ENCODE results near the gene NUP133. TPM values are rescaled to one million over a fixed set of nuclear protein-coding genes. Genes with fewer than 3 reads are reported as not detected.
"Not testable (repeated sequence)": the region's sequence is repeated elsewhere in the genome, so short reads cannot be mapped to it uniquely, and the experiment has no call there.

The NUP133 gene
- total and polyA plus RNA-seq, 2 donors (not counting 1 experiment from before 2014, with no cell fraction given) = 10.5 to 50.5 TPM

DNA sequence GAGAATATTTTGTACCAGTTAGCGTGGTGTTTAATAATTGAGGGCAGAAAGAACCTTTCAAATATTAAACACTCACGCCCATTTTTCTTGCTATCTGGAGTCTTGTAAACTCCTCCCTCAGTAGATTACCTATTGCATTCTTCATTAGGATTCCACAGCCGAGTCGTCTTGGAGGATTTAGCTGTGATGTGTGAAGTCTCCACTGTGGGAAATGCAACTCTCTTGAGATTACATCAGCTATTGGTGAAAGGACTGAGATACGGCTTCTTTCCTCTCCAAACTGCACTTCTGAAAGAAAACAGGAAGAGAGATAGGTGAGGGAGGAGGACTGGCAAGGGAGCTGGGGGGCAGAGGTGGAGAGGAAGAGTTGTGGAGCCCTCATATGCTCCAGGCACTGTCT is 110.4 kb downstream of the NUP133 start:
- Mint-ChIP-seq H3K4me3 (no peak overlapping the region), H3K27me3 (peaks cover 52% of the 10 kb centered on the region), H3K4me1 (no peaks in the 10 kb centered on the region), H3K9me3 (ENCODE audit: insufficient read depth) (no peaks in the 10 kb centered on the region), H3K27ac (no peak overlapping the region)
- no peak overlapping the region for H3K4me2 ChIP-seq (replicated peaks; ENCODE audit: low read depth, low read length, poor library complexity, severe bottlenecking)
- POLR2A ChIA-PET = no interaction called here
- H3K9ac ChIP-seq (ENCODE audit: low read length) = no peak overlapping the region
- DNase-seq (no peak), ATAC-seq (ENCODE audit: low read depth) (no peak)
- no peak for TF ChIP-seq EZH2 (IDR thresholded peaks at IDR 0.05; ENCODE audit: borderline replicate concordance, insufficient read depth, low read depth, low read length, poor library complexity, severe bottlenecking)
- TF ChIP-seq, protein P1, sequence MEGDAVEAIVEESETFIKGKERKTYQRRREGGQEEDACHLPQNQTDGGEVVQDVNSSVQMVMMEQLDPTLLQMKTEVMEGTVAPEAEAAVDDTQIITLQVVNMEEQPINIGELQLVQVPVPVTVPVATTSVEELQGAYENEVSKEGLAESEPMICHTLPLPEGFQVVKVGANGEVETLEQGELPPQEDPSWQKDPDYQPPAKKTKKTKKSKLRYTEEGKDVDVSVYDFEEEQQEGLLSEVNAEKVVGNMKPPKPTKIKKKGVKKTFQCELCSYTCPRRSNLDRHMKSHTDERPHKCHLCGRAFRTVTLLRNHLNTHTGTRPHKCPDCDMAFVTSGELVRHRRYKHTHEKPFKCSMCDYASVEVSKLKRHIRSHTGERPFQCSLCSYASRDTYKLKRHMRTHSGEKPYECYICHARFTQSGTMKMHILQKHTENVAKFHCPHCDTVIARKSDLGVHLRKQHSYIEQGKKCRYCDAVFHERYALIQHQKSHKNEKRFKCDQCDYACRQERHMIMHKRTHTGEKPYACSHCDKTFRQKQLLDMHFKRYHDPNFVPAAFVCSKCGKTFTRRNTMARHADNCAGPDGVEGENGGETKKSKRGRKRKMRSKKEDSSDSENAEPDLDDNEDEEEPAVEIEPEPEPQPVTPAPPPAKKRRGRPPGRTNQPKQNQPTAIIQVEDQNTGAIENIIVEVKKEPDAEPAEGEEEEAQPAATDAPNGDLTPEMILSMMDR (IDR thresholded peaks at IDR 0.05) = no peak
- WGBS (ENCODE audit: insufficient coverage) = no CpG with 5 or more reads among the region's 5 CpGs
- no peaks in the 10 kb centered on the region for H3K9me3 ChIP-seq (ENCODE audit: control extremely low read depth in 1 of 3, control insufficient read depth in 2 of 3, insufficient read depth in 1 of 3, low read length in 2 of 3)
- intact Hi-C loops (cut with micrococcal nuclease) = no loop called here
- H3K4me3 ChIP-seq (ENCODE audit: control extremely low read depth in 1 of 5, extremely low read depth in 1 of 5, insufficient read depth in 1 of 5, low read depth in 2 of 5, low read length in 4 of 5) = no peak overlapping the region
- no peaks in the 10 kb centered on the region for H3K4me1 ChIP-seq (ENCODE audit: control insufficient read depth in 2 of 2, insufficient read depth in 2 of 2, low read length in 2 of 2)
- no peak overlapping the region for H2AFZ ChIP-seq (ENCODE audit: insufficient read depth, low read depth, low read length, poor library complexity, severe bottlenecking)
- H3K27me3 ChIP-seq (replicated peaks in 1 of 4; ENCODE audit: control extremely low read depth in 1 of 4, control insufficient read depth in 3 of 4, insufficient read depth in 4 of 4, low read length in 3 of 4) = peaks cover 0 to 7% (median 0%) of the 10 kb centered on the region in 4 experiments
- H3K36me3 ChIP-seq (replicated peaks in 1 of 2; ENCODE audit: control extremely low read depth in 1 of 2, control insufficient read depth in 1 of 2, extremely low read depth in 1 of 2, insufficient read depth in 2 of 2, low read length in 1 of 2) = no peaks in the 10 kb centered on the region
- H4K20me1 ChIP-seq (ENCODE audit: control insufficient read depth, insufficient read depth, low read length, poor library complexity, severe bottlenecking) = no peaks in the 10 kb centered on the region
- no peak overlapping the region for H3K27ac ChIP-seq (ENCODE audit: low read length in 2 of 2)
- CTCF ChIA-PET = interaction anchor here (1.1 kb wide), 1 partner anchor 9 kb away, joined by 3 read pairs; no protein-coding TSS in a partner anchor
- no peaks in the 10 kb centered on the region for H3K79me2 ChIP-seq (ENCODE audit: control insufficient read depth, insufficient read depth, low read length)

DNA sequence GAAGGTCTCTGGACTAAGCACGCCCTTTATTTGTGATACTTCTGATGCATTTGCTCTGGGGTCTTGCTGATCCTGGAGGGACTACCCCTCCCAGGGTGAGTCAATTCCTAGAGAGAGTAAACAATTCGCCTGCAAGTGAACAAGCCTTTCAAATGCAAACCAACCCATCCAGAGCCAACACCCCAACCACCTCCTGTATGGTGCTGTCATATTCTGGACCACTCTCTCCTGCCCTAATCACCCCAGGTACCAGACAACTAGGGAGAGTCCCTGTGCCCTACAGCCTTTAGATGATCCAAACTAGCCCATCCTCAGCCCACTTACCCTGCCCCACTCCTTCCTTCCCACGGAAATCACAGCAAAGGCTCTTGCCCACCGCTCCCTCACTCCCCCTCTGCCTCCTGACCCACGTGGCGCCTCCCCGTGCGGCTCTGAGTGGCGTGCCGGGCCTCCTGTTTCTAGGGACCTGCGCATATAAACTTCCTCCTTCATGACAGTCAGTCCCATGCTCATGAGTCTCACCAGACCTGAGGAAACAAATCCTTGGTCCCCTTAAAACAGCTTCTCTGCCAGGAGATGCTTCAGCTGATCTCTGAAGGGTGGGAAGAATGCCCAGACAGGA is 111.4 kb downstream of the NUP133 start:
- ChIA-PET POLR2A (no interaction called here), CTCF (interaction anchor here (1.1 kb wide), 1 partner anchor 10 kb away, joined by 3 read pairs; no protein-coding TSS in a partner anchor)
- no peaks in the 10 kb centered on the region for H3K4me1 Mint-ChIP-seq
- no peaks in the 10 kb centered on the region for H3K9me3 Mint-ChIP-seq (ENCODE audit: insufficient read depth)
- H3K9ac ChIP-seq (ENCODE audit: low read length) = no peak overlapping the region
- H3K4me1 ChIP-seq (ENCODE audit: control insufficient read depth in 2 of 2, insufficient read depth in 2 of 2, low read length in 2 of 2) = no peaks in the 10 kb centered on the region
- ATAC-seq (ENCODE audit: low read depth) (no peak), DNase-seq (no peak)
- no peak overlapping the region for H3K4me3 Mint-ChIP-seq
- H3K27me3 Mint-ChIP-seq = peaks cover 53% of the 10 kb centered on the region
- no peak overlapping the region for H3K27ac Mint-ChIP-seq
- no peak overlapping the region for H3K4me3 ChIP-seq (ENCODE audit: control extremely low read depth in 1 of 5, extremely low read depth in 1 of 5, insufficient read depth in 1 of 5, low read depth in 2 of 5, low read length in 4 of 5)
- H4K20me1 ChIP-seq (ENCODE audit: control insufficient read depth, insufficient read depth, low read length, poor library complexity, severe bottlenecking) = no peaks in the 10 kb centered on the region
- 31% methylated on average over 11 of the region's 11 CpGs for WGBS (ENCODE audit: insufficient coverage)
- no peak overlapping the region for H3K27ac ChIP-seq (ENCODE audit: low read length in 2 of 2)
- H2AFZ ChIP-seq (ENCODE audit: insufficient read depth, low read depth, low read length, poor library complexity, severe bottlenecking) = no peak overlapping the region
- peaks cover 0 to 7% (median 0%) of the 10 kb centered on the region in 4 experiments for H3K27me3 ChIP-seq (replicated peaks in 1 of 4; ENCODE audit: control extremely low read depth in 1 of 4, control insufficient read depth in 3 of 4, insufficient read depth in 4 of 4, low read length in 3 of 4)
- H3K9me3 ChIP-seq (ENCODE audit: control extremely low read depth in 1 of 3, control insufficient read depth in 2 of 3, insufficient read depth in 1 of 3, low read length in 2 of 3) = no peaks in the 10 kb centered on the region
- intact Hi-C loops (cut with micrococcal nuclease) = no loop called here
- H3K79me2 ChIP-seq (ENCODE audit: control insufficient read depth, insufficient read depth, low read length) = no peaks in the 10 kb centered on the region
- H3K4me2 ChIP-seq (replicated peaks; ENCODE audit: low read depth, low read length, poor library complexity, severe bottlenecking) = no peak overlapping the region
- H3K36me3 ChIP-seq (replicated peaks in 1 of 2; ENCODE audit: control extremely low read depth in 1 of 2, control insufficient read depth in 1 of 2, extremely low read depth in 1 of 2, insufficient read depth in 2 of 2, low read length in 1 of 2) = no peaks in the 10 kb centered on the region
- TF ChIP-seq, protein P1 (IDR thresholded peaks at IDR 0.05) = no peak
- TF ChIP-seq EZH2 (IDR thresholded peaks at IDR 0.05; ENCODE audit: borderline replicate concordance, insufficient read depth, low read depth, low read length, poor library complexity, severe bottlenecking) = no peak

DNA sequence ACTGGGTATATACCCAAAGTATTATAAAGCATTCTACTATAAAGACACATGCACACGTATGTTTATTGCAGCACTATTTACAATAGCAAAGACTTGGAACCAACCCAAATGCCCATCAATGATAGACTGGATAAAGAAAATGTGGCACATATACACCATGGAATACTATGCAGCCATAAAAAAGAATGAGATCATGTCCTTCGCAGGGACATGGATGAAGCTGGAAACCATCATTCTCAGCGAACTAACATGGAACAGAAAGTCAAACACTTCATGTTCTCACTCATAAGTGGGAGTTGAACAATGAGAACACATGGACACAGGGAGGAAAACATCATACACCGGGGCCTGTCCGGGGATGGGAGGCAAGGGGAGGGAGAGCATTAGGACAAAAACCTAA is 113.6 kb downstream of the NUP133 start:
- H3K4me3 Mint-ChIP-seq; H3K4me1 ChIP-seq (ENCODE audit: control insufficient read depth in 2 of 2, insufficient read depth in 2 of 2, low read length in 2 of 2); H4K20me1 ChIP-seq (ENCODE audit: control insufficient read depth, insufficient read depth, low read length, poor library complexity, severe bottlenecking); H3K9me3 Mint-ChIP-seq (ENCODE audit: insufficient read depth); H3K9me3 ChIP-seq (ENCODE audit: control extremely low read depth in 1 of 3, control insufficient read depth in 2 of 3, insufficient read depth in 1 of 3, low read length in 2 of 3); CTCF ChIA-PET; POLR2A ChIA-PET; ATAC-seq (ENCODE audit: low read depth); H3K4me1 Mint-ChIP-seq; H3K79me2 ChIP-seq (ENCODE audit: control insufficient read depth, insufficient read depth, low read length); DNase-seq; H3K4me2 ChIP-seq (replicated peaks; ENCODE audit: low read depth, low read length, poor library complexity, severe bottlenecking); H3K36me3 ChIP-seq (replicated peaks in 1 of 2; ENCODE audit: control extremely low read depth in 1 of 2, control insufficient read depth in 1 of 2, extremely low read depth in 1 of 2, insufficient read depth in 2 of 2, low read length in 1 of 2); H3K9ac ChIP-seq (ENCODE audit: low read length); intact Hi-C loops (cut with micrococcal nuclease); H3K4me3 ChIP-seq (ENCODE audit: control extremely low read depth in 1 of 5, extremely low read depth in 1 of 5, insufficient read depth in 1 of 5, low read depth in 2 of 5, low read length in 4 of 5); H3K27ac ChIP-seq (ENCODE audit: low read length in 2 of 2); H2AFZ ChIP-seq (ENCODE audit: insufficient read depth, low read depth, low read length, poor library complexity, severe bottlenecking); H3K27ac Mint-ChIP-seq: not testable (repeated sequence)
- peaks cover 56% of the 10 kb centered on the region for H3K27me3 Mint-ChIP-seq
- no CpG with 5 or more reads among the region's 5 CpGs for WGBS (ENCODE audit: insufficient coverage)
- H3K27me3 ChIP-seq (replicated peaks in 1 of 4; ENCODE audit: control extremely low read depth in 1 of 4, control insufficient read depth in 3 of 4, insufficient read depth in 4 of 4, low read length in 3 of 4) = peaks cover 0 to 11% (median 0%) of the 10 kb centered on the region in 4 experiments
